VCaP (cell line): ENCODE results near the gene PIBF1.

ENCODE experiments used
- H3K27ac ChIP-seq: fragments of 450-650 bp; 2 replicates; pipeline ENCODE4 v1.5.1; 2017
- TF ChIP-seq, protein P1 (sequence below): fragments of 450-650 bp; conservative IDR thresholded peaks from 2 replicates; pipeline ENCODE4 v1.5.1; 2017; ENCODE audit warnings: mild to moderate bottlenecking, moderate library complexity

The PIBF1 gene

DNA sequence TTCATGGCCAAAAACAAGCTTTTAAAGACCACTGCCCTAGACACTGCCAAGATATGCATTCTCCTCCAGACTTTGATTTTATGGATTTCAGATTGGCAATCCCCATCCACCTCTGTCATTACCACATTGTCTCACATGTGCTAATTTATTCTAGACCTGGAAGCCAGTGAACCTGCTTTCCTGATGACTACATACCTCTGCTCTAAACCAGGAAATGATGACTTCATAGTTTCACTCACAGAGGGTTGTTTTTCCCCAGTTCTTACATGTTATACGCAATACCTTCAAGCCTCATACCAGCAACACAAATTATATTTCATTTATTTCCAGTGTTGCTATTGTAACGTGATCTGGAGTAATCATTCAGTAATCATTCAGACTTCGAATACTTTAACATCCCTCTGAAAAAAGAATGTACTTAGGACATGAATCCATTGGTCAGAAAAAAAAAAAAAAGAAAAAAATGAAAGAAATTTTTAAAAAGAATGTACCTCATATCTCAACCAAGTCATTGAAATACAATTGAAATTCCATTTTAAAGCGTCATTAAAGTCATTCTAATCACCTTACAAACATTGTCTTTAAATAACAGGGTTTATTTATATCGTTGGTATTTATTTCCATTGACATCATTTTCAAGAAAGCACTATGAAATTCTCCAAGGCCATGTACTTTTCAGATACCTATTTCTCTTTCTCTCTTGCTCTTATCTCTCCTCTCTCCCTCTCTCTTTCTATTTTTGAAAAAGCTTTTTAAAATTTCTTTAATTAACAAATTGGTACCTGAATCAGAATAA, 243.5 kb downstream of the PIBF1 start:
- TF ChIP-seq, protein P1, sequence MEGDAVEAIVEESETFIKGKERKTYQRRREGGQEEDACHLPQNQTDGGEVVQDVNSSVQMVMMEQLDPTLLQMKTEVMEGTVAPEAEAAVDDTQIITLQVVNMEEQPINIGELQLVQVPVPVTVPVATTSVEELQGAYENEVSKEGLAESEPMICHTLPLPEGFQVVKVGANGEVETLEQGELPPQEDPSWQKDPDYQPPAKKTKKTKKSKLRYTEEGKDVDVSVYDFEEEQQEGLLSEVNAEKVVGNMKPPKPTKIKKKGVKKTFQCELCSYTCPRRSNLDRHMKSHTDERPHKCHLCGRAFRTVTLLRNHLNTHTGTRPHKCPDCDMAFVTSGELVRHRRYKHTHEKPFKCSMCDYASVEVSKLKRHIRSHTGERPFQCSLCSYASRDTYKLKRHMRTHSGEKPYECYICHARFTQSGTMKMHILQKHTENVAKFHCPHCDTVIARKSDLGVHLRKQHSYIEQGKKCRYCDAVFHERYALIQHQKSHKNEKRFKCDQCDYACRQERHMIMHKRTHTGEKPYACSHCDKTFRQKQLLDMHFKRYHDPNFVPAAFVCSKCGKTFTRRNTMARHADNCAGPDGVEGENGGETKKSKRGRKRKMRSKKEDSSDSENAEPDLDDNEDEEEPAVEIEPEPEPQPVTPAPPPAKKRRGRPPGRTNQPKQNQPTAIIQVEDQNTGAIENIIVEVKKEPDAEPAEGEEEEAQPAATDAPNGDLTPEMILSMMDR: no peak
- H3K27ac ChIP-seq: no peak overlapping the region

DNA sequence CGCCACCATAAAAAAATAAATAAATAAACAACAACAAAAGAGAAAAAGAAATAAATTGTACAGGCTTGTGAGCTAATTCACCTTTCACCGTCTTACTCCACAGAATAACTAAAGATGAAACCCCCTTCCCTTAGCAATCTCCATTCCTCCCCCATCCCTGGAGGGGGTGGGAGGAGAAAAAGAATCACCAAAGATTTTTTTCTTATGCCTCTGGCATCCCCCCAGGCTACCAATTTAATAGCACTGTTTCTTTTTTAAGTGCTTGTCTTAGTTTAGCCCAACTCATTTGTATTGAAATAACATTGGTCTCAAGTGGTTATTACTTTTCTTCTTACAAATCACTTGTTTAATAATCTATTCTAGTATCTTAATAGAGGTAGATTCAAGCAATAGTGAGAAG, 253.0 kb downstream of the PIBF1 start:
- no peak overlapping the region for H3K27ac ChIP-seq
- TF ChIP-seq, protein P1: no peak

DNA sequence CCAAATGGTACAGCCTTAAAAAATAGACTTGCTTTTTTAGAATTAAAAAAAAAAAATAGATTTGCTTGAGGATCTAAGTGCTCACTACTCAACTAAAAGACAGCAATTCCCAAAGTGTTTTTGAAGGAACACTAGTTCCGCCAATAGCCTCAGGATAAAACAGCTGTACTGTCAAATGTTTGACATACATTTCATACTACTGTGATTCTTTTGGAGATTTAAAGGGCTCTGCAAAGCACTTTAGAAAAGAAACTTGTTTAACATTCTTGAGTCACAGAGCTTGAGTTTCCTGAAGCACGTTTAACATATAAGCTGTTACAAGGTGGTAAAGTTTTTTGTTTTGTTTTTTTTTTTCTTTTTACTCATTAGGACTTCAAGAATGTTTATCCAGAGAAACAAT, 253.7 kb downstream of the PIBF1 start:
- TF ChIP-seq, protein P1: no peak
- no peak overlapping the region for H3K27ac ChIP-seq

DNA sequence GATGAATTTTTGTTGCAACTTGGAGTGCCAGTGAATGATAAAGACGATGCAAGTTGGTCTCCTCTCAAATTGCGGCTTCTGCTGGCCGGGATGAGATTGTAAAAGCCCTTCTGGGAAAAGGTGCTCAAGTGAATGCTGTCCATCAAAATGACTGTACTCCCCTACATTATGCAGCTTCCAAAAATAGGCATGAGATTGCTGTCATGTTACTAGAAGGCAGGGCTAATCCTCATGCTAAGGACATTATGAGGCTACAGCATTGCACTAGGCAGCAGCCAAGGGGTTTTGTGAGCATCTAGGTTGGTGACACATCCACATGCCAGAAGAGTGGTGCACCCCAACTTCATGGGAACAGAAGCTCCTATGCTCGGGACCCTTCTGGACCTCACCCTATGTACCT, 254.6 kb downstream of the PIBF1 start:
- no peak overlapping the region for H3K27ac ChIP-seq
- TF ChIP-seq, protein P1: no peak

DNA sequence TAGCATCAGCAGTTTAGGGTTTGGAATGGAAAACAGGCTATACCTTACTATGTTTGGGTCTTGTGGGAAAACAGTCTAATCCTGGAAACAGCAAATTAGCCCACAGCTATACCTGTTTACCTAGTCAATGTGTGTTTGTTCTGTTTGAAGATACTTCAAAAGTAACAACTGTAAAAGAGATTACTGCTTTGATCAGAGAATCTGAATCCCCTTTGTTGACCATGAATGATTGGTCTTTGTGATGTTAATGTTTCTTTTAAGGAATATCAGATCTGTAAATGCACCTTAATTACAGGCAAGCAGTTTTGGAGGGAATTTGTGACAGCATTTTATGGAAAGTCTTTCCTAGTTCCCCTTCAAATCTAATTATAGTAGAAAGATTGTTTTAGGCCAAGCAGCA, 256.1 kb downstream of the PIBF1 start:
- TF ChIP-seq, protein P1: no peak
- no peak overlapping the region for H3K27ac ChIP-seq

DNA sequence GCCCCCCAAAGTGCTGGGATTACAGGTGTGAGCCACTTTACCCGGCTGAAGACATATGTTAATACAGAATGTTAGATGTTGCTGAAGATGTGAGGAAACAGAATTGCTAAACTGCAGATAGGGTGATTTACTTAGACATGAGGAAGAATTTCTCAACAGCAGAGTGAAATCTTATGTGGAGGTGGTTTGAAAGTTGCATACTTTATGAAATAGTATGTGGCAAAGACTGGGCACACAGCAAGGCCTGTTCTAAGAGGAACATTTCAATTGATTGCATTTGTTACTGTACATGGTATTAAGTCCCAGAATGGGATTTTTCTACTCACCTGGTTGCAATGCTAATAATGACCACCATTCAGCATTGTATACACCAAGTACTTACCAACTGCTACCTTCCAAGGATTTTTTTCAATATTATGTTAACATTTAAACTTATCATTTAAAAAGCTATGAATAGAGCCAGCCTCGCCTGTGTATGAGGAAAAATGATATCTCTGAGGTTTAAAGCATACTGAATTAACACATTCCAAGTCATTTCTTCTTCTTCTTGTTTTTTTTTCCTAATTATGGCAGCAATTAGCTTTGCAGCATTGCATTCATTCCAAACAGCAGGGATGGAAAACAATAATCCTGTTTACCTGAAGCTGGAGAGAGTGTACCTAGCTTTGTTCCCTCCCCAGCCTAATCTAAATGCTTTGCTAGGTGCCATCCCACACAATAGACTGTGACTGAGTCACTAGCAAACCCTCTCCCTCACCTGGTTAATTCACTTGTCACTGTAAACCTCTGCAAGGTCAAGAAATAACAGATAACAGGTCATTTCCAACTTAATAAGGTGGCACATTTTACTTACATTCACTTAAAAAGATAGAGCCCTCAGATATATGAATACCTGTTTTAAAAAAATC, 257.5 kb downstream of the PIBF1 start:
- no peak overlapping the region for H3K27ac ChIP-seq
- TF ChIP-seq, protein P1: no peak

DNA sequence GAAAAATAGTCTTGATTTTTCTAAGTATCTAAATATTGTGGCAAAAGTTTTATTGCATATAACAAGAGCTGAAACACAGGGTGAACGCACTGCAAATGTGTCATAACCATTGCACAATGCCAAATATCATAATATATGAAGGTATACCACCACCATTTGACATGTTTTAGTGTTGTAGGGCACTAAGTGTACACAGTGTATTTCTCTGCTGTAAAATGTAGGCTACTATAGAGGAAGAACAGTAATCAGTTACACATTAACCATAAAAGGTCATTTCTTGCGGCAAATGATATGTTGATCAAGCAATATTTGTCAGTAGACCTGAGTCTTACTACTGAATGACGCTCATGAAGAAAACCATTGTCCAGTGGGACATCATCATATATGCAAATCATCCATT, 258.6 kb downstream of the PIBF1 start:
- TF ChIP-seq, protein P1: no peak

More for the DNA sequence above, 258.6 kb downstream of the PIBF1 start:
- no peak overlapping the region for H3K27ac ChIP-seq
